ENCODE results near the gene ZDHHC14.

DNA sequence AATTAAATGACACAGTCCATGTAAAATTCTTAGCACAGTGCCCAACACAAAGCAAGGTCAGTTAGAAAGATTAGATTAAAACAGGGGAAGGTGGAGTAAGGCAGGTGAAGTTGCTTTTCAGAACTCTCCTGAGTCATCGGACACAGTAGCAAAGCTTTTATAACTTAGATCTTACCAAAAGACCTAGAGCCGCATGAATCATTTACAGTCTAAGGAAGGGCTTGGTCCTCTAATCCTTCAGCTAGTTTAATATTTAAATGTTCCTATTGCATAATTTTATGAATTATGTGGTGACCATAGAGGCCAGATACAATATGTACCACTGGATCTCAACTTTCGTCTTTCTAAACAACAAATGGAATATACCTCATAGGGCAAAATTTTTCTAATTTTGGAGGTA is 240.0 kb downstream of the ZDHHC14 start:
- no peak for TF ChIP-seq EP300 (IDR thresholded peaks at IDR 0.05; ENCODE audit: borderline replicate concordance)
- no peak for TF ChIP-seq RAD21 (IDR thresholded peaks at IDR 0.05; ENCODE audit: low read depth)
- no peak for TF ChIP-seq TAF1 (IDR thresholded peaks at IDR 0.05; ENCODE audit: low read depth)
- TF ChIP-seq NFIC (IDR thresholded peaks at IDR 0.05) = no peak
- TF ChIP-seq, protein P1, sequence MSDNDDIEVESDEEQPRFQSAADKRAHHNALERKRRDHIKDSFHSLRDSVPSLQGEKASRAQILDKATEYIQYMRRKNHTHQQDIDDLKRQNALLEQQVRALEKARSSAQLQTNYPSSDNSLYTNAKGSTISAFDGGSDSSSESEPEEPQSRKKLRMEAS (IDR thresholded peaks at IDR 0.05) = no peak
